DND-41 (cell line): ENCODE data around the gene ARTN.

Experiments used
- ATAC-seq: fragments of 200-7000 bp; cut with Tn5 transposase; 3 replicates; pipeline ENCODE4 v1.9.1; 2021; ENCODE audit warnings: low read depth; ENCODE audit not compliant: insufficient read depth
- DNase-seq: peaks from one replicate; pipeline ENCODE4 v3.0.0-alpha.2; 2020
- H2AFZ ChIP-seq: 2 replicates; pipeline ENCODE4 v1.6.0; 2012; ENCODE audit warnings: low read depth, low read length
- H3K27ac ChIP-seq: 2 replicates; pipeline ENCODE4 v1.5.1; 2012; ENCODE audit warnings: low read length, inconsistent platforms
- H3K27me3 ChIP-seq: fragments of 200-600 bp; sonication (generic); 2 replicates; pipeline ENCODE4 v1.6.0; 2012; ENCODE audit warnings: low read length, mild to moderate bottlenecking, inconsistent platforms; ENCODE audit not compliant: insufficient read depth, poor library complexity
- H3K36me3 ChIP-seq: 2 replicates; pipeline ENCODE4 v1.5.1; 2012; ENCODE audit warnings: low read length, inconsistent platforms; ENCODE audit not compliant: insufficient read depth
- H3K4me1 ChIP-seq: 2 replicates; pipeline ENCODE4 v1.5.1; 2012; ENCODE audit warnings: mild to moderate bottlenecking, low read length; ENCODE audit not compliant: insufficient read depth
- H3K4me2 ChIP-seq: 2 replicates; pipeline ENCODE4 v1.6.0; 2012; ENCODE audit warnings: mild to moderate bottlenecking, moderate library complexity, low read length, inconsistent platforms; ENCODE audit not compliant: insufficient read depth
- H3K4me3 ChIP-seq, 2 experiments: fragments of 200-600 bp in 1 of 2; shearing (Covaris generic) in 1 of 2; 2 replicates each; pipeline ENCODE4 v1.5.1; 2012 to 2016; ENCODE audit warnings: inconsistent platforms in 2 of 2, low read length in 2 of 2, mild to moderate bottlenecking in 2 of 2, low read depth in 1 of 2, moderate library complexity in 1 of 2
- H3K79me2 ChIP-seq: 2 replicates; pipeline ENCODE4 v1.6.0; 2012; ENCODE audit warnings: low read length, inconsistent platforms; ENCODE audit not compliant: insufficient read depth
- H3K9ac ChIP-seq: 2 replicates; pipeline ENCODE4 v1.6.0; 2012; ENCODE audit warnings: low read depth, mild to moderate bottlenecking, inconsistent platforms, low read length, moderate library complexity
- H3K9me3 ChIP-seq: 2 replicates; pipeline ENCODE4 v1.5.1; 2012; ENCODE audit warnings: low read length, moderate library complexity, mild to moderate bottlenecking, inconsistent platforms; ENCODE audit not compliant: insufficient read depth, severe bottlenecking
- H4K20me1 ChIP-seq: 2 replicates; pipeline ENCODE4 v1.6.0; 2012; ENCODE audit warnings: low read length; ENCODE audit not compliant: insufficient read depth
- CTCF ChIP-seq: IDR thresholded peaks from 2 replicates; pipeline ENCODE4 v1.5.1; 2012; ENCODE audit warnings: borderline replicate concordance, low read length, moderate library complexity, mild to moderate bottlenecking; ENCODE audit not compliant: poor library complexity, severe bottlenecking; ENCODE audit errors: extremely low read depth
- EZH2 ChIP-seq: IDR thresholded peaks from 3 replicates; pipeline ENCODE4 v1.6.1; 2012; ENCODE audit warnings: borderline replicate concordance, low read depth, mild to moderate bottlenecking, moderate library complexity, low read length, inconsistent platforms; ENCODE audit not compliant: severe bottlenecking

Gene ARTN

GRCh38 chr1:43973981-43974442 is 40.4 kb downstream of the ARTN start:
- peak overlapping the region; percentile 90 for H3K9ac ChIP-seq
- H3K79me2 ChIP-seq, result peaks cover 40% of the 10 kb centered on the region
- DNase-seq (no peak), ATAC-seq (no peak)
- H4K20me1 ChIP-seq, result peaks cover 30% of the 10 kb centered on the region
- peaks cover 39% of the 10 kb centered on the region for H3K36me3 ChIP-seq
- peak overlapping the region; percentile 74 for H3K4me2 ChIP-seq
- H3K4me1 ChIP-seq, result peaks cover 66% of the 10 kb centered on the region
- peak overlapping the region; percentile 78 for H2AFZ ChIP-seq
- H3K27ac ChIP-seq, result peak overlapping the region; percentile 77
- TF ChIP-seq EZH2 (no peak), CTCF (no peak)
- no peaks in the 10 kb centered on the region for H3K27me3 ChIP-seq
- H3K9me3 ChIP-seq, result no peaks in the 10 kb centered on the region
- H3K4me3 ChIP-seq, result peak overlapping the region; percentile 70 to 96; a peak in 3 of 4 replicates

GRCh38 chr1:43974443-43975248 is 41.0 kb downstream of the ARTN start, which contains the start of gene ATP6V0B:
Gene ATP6V0B (plus strand): TSS chr1:43974960. CDS start chr1:43975041, 81 bp downstream.
- Histone ChIP-seq H3K4me2 (peak within 1 kb of the TSS; percentile 74), H3K4me1 (peaks cover 61% of the 10 kb centered on the region), H3K79me2 (peaks cover 40% of the 10 kb centered on the region), H3K9me3 (no peaks in the 10 kb centered on the region), H4K20me1 (peaks cover 30% of the 10 kb centered on the region), H3K9ac (peak within 1 kb of the TSS; percentile 90), H2AFZ (peak within 1 kb of the TSS; percentile 78), H3K27ac (peak within 1 kb of the TSS; percentile 77), H3K4me3 (peak within 1 kb of the TSS; percentile 70 to 96), H3K27me3 (no peaks in the 10 kb centered on the region), H3K36me3 (peaks cover 39% of the 10 kb centered on the region)
- DNase-seq (peak; percentile 92), ATAC-seq (peak; percentile 77)
- TF ChIP-seq EZH2 (no peak), CTCF (peak; percentile 22)

GRCh38 chr1:43975249-43975961 is 41.8 kb downstream of the ARTN start:
- Histone ChIP-seq H3K9me3 (no peaks in the 10 kb centered on the region), H4K20me1 (peaks cover 30% of the 10 kb centered on the region), H3K4me3 (peak overlapping the region; percentile 70 to 96), H3K9ac (peak overlapping the region; percentile 90), H3K4me2 (peak overlapping the region; percentile 74), H3K79me2 (peaks cover 34% of the 10 kb centered on the region), H3K36me3 (peaks cover 39% of the 10 kb centered on the region), H3K27me3 (peaks cover 4% of the 10 kb centered on the region), H3K4me1 (peaks cover 60% of the 10 kb centered on the region), H3K27ac (peak overlapping the region; percentile 77), H2AFZ (peak overlapping the region; percentile 78)
- peak; percentile 77 for DNase-seq
- TF ChIP-seq CTCF (peak; percentile 2), EZH2 (no peak)
- peak; percentile 65 for ATAC-seq
